ENCODE data around the gene RGS1.

RGS1 gene

GRCh38 chr1:192584866-192585265 is 9.3 kb downstream of the RGS1 start:
- DNase-seq = no peak

GRCh38 chr1:192587386-192588266 is 12.1 kb downstream of the RGS1 start:
- no peak for DNase-seq

- DNase-seq = no peak
These were observed 13.0 kb downstream of the RGS1 start for GRCh38 chr1:192588546-192588945.

- no peak for DNase-seq
These were observed 14.2 kb downstream of the RGS1 start for GRCh38 chr1:192589813-192590212.

- DNase-seq = no peak
These were observed 16.9 kb downstream of the RGS1 start for GRCh38 chr1:192592517-192592916.

GRCh38 chr1:192592981-192593708 is 17.6 kb downstream of the RGS1 start:
- DNase-seq = no peak

- DNase-seq = no peak
These were observed 19.7 kb downstream of the RGS1 start for GRCh38 chr1:192595299-192595698.

- DNase-seq = no peak
These were observed 23.0 kb downstream of the RGS1 start for GRCh38 chr1:192598589-192598988.

GRCh38 chr1:192600275-192600674 is 24.7 kb downstream of the RGS1 start:
- DNase-seq = no peak

GRCh38 chr1:192601143-192601542 is 25.6 kb downstream of the RGS1 start:
- DNase-seq = no peak

- no peak for DNase-seq
These were observed 26.0 kb downstream of the RGS1 start for GRCh38 chr1:192601567-192601966.

- DNase-seq = no peak
These were observed 27.2 kb downstream of the RGS1 start for GRCh38 chr1:192602757-192603156.

GRCh38 chr1:192603218-192603787 is 27.7 kb downstream of the RGS1 start:
- DNase-seq = no peak

- no peak for DNase-seq
These were observed 29.5 kb downstream of the RGS1 start for GRCh38 chr1:192604979-192605620.

- no peak for DNase-seq
These were observed 33.1 kb downstream of the RGS1 start for GRCh38 chr1:192608671-192609070.

- DNase-seq = no peak
These were observed 33.8 kb downstream of the RGS1 start for GRCh38 chr1:192609110-192610079.

GRCh38 chr1:192610112-192610889 is 34.7 kb downstream of the RGS1 start:
- DNase-seq = no peak

- DNase-seq = no peak
These were observed 39.5 kb downstream of the RGS1 start for GRCh38 chr1:192615055-192615454.

- DNase-seq = no peak
These were observed 44.6 kb downstream of the RGS1 start for GRCh38 chr1:192620071-192620635.

- DNase-seq = no peak
These were observed 51.0 kb downstream of the RGS1 start for GRCh38 chr1:192626366-192627179.
